ENCODE data around the gene PKM.

DNA sequence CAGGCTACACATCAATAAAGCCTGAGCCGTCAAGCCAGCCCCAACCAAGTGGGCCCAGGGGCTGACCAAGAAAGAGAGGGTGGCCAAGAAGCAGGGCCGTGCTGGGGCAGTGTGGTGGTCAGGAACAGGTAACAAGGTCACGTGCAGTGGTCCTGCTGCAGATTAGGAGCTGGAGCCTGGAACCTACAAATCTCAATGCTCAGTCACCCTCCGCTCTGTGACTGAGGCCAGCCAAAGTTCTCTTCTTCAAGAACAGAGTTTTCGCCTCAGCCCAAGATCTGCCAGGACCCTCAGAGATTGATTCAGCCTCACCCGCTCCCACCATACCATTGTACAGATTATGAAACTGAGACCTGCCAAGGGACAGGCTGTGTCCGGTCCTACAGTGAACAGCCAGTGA lies 60.3 kb downstream of the PKM start:
- TF ChIP-seq, protein P1, sequence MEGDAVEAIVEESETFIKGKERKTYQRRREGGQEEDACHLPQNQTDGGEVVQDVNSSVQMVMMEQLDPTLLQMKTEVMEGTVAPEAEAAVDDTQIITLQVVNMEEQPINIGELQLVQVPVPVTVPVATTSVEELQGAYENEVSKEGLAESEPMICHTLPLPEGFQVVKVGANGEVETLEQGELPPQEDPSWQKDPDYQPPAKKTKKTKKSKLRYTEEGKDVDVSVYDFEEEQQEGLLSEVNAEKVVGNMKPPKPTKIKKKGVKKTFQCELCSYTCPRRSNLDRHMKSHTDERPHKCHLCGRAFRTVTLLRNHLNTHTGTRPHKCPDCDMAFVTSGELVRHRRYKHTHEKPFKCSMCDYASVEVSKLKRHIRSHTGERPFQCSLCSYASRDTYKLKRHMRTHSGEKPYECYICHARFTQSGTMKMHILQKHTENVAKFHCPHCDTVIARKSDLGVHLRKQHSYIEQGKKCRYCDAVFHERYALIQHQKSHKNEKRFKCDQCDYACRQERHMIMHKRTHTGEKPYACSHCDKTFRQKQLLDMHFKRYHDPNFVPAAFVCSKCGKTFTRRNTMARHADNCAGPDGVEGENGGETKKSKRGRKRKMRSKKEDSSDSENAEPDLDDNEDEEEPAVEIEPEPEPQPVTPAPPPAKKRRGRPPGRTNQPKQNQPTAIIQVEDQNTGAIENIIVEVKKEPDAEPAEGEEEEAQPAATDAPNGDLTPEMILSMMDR (IDR thresholded peaks at IDR 0.05; ENCODE audit: borderline replicate concordance, extremely low read depth, low read length, poor library complexity, severe bottlenecking) = no peak
- no peak for TF ChIP-seq EZH2 (IDR thresholded peaks at IDR 0.05; ENCODE audit: borderline replicate concordance, low read depth, low read length, severe bottlenecking)
